A673 (cell line): ENCODE data around the gene ALDOC. TPM values are rescaled to one million over a fixed set of nuclear protein-coding genes. Genes with fewer than 3 reads are reported as not detected.

Experiments used
- BruUV-seq: library from RNA; stranded (reverse); fragments of 400-500 nt; replicated peaks from 2 replicates; lab custom pipeline; 2021; lab: Mats Ljungman, UMichigan
- CTCF ChIA-PET: fragments of 300-600 bp; sonication (Branson Sonifier 250); formaldehyde crosslinking; loops from one replicate; lab custom pipeline; 2022; ENCODE audit warnings: antibody characterized with exemption; lab: Charles Lee
- POLR2A ChIA-PET: fragments of 300-600 bp; sonication (Branson Sonifier 250); formaldehyde crosslinking; loops from one replicate; lab custom pipeline; 2022; ENCODE audit warnings: antibody characterized with exemption; ENCODE audit not compliant: low non-redundant PET; lab: Charles Lee
- DNase-seq: peaks from one replicate; pipeline ENCODE4 v3.0.0-alpha.2; 2015; ENCODE audit warnings: low spot score
- H3K27ac ChIP-seq: fragments of 200-600 bp; sonication (generic); 2 replicates; pipeline ENCODE4 v1.5.1; 2016; ENCODE audit warnings: mixed run types, low read depth, mild to moderate bottlenecking, mixed read lengths, antibody characterized with exemption, low read length; ENCODE audit not compliant: poor library complexity, severe bottlenecking
- H3K27me3 ChIP-seq: fragments of 200-600 bp; sonication (generic); replicated peaks from 2 replicates; pipeline ENCODE4 v1.6.1; 2017; ENCODE audit warnings: mixed run types, low read depth, mild to moderate bottlenecking, mixed read lengths, antibody characterized with exemption, low read length; ENCODE audit not compliant: insufficient read depth, poor library complexity
- H3K36me3 ChIP-seq: fragments of 200-600 bp; sonication (generic); 2 replicates; pipeline ENCODE4 v1.6.1; 2016; ENCODE audit warnings: mixed run types, mild to moderate bottlenecking, mixed read lengths, antibody characterized with exemption, low read length; ENCODE audit not compliant: insufficient read depth, poor library complexity, severe bottlenecking
- H3K4me1 ChIP-seq: fragments of 200-600 bp; sonication (generic); 2 replicates; pipeline ENCODE4 v1.6.1; 2017; ENCODE audit warnings: mixed run types, mild to moderate bottlenecking, mixed read lengths, antibody characterized with exemption, low read length; ENCODE audit not compliant: insufficient read depth, poor library complexity, severe bottlenecking
- H3K4me3 ChIP-seq: fragments of 200-600 bp; sonication (generic); 2 replicates; pipeline ENCODE4 v1.5.1; 2016; ENCODE audit warnings: low read depth, mixed run types, mild to moderate bottlenecking, mixed read lengths, low read length; ENCODE audit not compliant: poor library complexity, severe bottlenecking
- H3K9me3 ChIP-seq: fragments of 200-600 bp; sonication (generic); 2 replicates; pipeline ENCODE4 v1.6.1; 2016; ENCODE audit warnings: mixed run types, low read depth, mild to moderate bottlenecking, mixed read lengths, antibody characterized with exemption, low read length; ENCODE audit not compliant: poor library complexity, severe bottlenecking
- EZH2 ChIP-seq: fragments of 200-600 bp; sonication (generic); IDR thresholded peaks from 2 replicates; pipeline ENCODE4 v1.6.1; 2017; ENCODE audit warnings: borderline replicate concordance, low read depth, mild to moderate bottlenecking, mixed read lengths, antibody characterized with exemption, low read length; ENCODE audit not compliant: poor library complexity, severe bottlenecking
- intact Hi-C: fragments of 100-400 bp; cut with micrococcal nuclease; formaldehyde crosslinking; loops from one replicate; pipeline ENCODE4 v1.10.0; 2022; ENCODE audit not compliant: unreplicated experiment
- total RNA-seq: library from RNA; stranded (reverse); gene quantifications from 2 replicates; pipeline ENCODE4 v1.2.3, GENCODE V29; 2021
- TF ChIP-seq, protein P1 (sequence below): fragments of 300-800, 200-600 bp; sonication (generic); conservative IDR thresholded peaks from 2 replicates; pipeline ENCODE4 v1.5.1; 2017; ENCODE audit warnings: low read depth, mild to moderate bottlenecking, antibody characterized with exemption, low read length, moderate library complexity, mixed read lengths

Gene ALDOC
- total RNA-seq, 1 experiment from 2014 or later: 9.7 TPM

DNA sequence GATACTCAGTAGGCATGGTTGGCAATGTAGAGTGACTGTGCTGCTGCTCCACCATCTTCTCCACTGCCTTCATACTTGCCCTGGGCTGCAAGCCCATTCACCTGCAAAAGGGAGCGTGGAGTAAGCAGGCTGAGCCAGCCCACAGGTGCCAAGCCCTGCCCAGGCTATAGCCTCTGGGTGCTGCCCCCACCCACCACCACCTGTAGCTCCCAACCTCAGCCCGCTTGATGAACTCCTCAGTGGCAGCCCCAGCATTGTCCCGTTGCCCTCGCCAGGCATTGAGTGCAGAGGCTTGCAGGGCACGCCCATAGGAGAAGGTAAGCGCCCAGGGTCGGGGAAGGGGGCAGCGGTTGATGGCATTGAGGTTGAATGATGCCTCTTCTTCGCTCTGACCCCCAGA is 3.2 kb downstream of the ALDOC start:
- CTCF ChIA-PET: no interaction called here

DNA sequence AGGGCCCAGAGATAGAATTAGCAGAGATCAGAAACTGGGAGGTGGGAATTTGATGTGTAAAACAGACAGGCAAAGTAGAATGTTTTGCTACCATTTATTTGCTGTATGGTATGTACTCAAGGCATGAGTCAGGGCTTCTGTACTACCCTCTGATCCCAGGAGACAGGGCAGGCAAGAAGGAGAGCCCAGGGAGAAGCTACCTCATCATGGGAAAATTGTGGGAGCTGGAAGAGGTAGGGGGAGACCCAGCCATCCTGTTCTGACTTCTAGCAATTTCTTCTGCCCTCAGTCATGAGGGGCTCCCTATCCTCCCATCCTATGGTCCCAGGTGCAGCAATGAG is 3.7 kb downstream of the ALDOC start:
- ChIA-PET CTCF (no interaction called here), POLR2A (interaction anchor here (0.5 kb wide), 1 partner anchor 16 kb away, joined by 3 read pairs; no protein-coding TSS in a partner anchor)
- intact Hi-C loops: no loop called here

More for the DNA sequence above, 3.2 kb downstream of the ALDOC start:
- no peak overlapping the region for H3K27ac ChIP-seq
- H3K36me3 ChIP-seq: peaks cover 18% of the 10 kb centered on the region
- H3K9me3 ChIP-seq: no peaks in the 10 kb centered on the region
- POLR2A ChIA-PET: interaction anchor here (0.5 kb wide), 1 partner anchor 15 kb away, joined by 3 read pairs; no protein-coding TSS in a partner anchor
- TF ChIP-seq EZH2: no peak
- TF ChIP-seq, protein P1, sequence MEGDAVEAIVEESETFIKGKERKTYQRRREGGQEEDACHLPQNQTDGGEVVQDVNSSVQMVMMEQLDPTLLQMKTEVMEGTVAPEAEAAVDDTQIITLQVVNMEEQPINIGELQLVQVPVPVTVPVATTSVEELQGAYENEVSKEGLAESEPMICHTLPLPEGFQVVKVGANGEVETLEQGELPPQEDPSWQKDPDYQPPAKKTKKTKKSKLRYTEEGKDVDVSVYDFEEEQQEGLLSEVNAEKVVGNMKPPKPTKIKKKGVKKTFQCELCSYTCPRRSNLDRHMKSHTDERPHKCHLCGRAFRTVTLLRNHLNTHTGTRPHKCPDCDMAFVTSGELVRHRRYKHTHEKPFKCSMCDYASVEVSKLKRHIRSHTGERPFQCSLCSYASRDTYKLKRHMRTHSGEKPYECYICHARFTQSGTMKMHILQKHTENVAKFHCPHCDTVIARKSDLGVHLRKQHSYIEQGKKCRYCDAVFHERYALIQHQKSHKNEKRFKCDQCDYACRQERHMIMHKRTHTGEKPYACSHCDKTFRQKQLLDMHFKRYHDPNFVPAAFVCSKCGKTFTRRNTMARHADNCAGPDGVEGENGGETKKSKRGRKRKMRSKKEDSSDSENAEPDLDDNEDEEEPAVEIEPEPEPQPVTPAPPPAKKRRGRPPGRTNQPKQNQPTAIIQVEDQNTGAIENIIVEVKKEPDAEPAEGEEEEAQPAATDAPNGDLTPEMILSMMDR: no peak
- no peak for DNase-seq
- intact Hi-C loops: no loop called here
- no peaks in the 10 kb centered on the region for H3K27me3 ChIP-seq
- no TSS peak for BruUV-seq
- no peak overlapping the region for H3K4me3 ChIP-seq
- H3K4me1 ChIP-seq: peaks cover 22% of the 10 kb centered on the region

DNA sequence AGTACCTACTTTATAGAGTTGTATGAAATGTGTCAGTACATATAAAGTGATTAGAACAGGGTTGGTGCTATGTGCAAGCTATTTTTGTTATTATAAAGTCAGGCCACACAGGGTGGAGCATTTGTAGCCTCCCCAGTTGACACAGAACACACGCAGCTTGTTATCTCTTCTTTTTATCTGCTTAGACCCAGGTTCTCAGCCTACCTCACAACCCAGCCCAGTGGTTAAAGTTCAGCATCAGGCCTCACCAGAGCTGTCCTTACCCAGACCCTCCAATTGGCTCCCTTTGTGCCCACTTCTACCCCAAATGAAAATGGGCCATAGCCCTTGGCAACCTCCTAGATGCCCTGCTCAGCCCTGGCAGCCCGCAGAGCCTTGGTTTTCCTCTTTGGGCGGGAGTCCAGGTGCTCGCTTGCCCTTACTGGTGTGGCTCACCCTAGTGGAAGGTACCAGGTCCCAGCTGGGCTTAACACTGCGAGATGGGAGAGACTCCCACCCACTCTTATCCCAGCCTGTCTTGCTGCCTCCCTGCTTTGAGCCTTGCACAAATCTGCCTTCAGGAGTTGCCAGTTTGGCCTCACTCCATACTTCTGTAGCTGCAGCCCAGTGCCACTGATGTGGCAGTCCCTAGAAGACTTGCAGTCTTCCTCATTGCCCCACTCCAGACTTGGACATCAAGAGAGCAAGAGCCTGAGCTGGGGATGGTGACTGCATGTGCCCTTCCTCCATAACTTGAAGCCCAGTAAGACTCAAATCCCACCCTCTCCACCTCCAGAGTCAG is 4.2 kb downstream of the ALDOC start:
- no peak for DNase-seq
- peak overlapping the region; percentile 81 for H3K4me3 ChIP-seq
- ChIA-PET POLR2A (no interaction called here), CTCF (no interaction called here)
- intact Hi-C loops: no loop called here
- H3K9me3 ChIP-seq: no peaks in the 10 kb centered on the region
- H3K36me3 ChIP-seq: peaks cover 7% of the 10 kb centered on the region
- no peak for TF ChIP-seq EZH2
- TF ChIP-seq, protein P1: no peak
- BruUV-seq: no TSS peak
- H3K27me3 ChIP-seq: no peaks in the 10 kb centered on the region
- H3K4me1 ChIP-seq: peaks cover 22% of the 10 kb centered on the region
- peak overlapping the region; percentile 28 for H3K27ac ChIP-seq

More for the DNA sequence above, 3.7 kb downstream of the ALDOC start:
- DNase-seq: no peak
- H3K27ac ChIP-seq: no peak overlapping the region
- H3K27me3 ChIP-seq: no peaks in the 10 kb centered on the region
- no peak overlapping the region for H3K4me3 ChIP-seq
- H3K9me3 ChIP-seq: no peaks in the 10 kb centered on the region
- TF ChIP-seq EZH2: no peak
- TF ChIP-seq, protein P1: no peak
- peaks cover 13% of the 10 kb centered on the region for H3K36me3 ChIP-seq
- H3K4me1 ChIP-seq: peaks cover 22% of the 10 kb centered on the region
- BruUV-seq: no TSS peak
